CD4-positive, alpha-beta memory T cell (primary cell): ENCODE results near the gene DTWD2. TPM values are rescaled to one million over a fixed set of nuclear protein-coding genes. Genes with fewer than 3 reads are reported as not detected.
"Not testable (repeated sequence)": the region's sequence is repeated elsewhere in the genome, so short reads cannot be mapped to it uniquely, and the experiment has no call there.

Experiments used
- CTCF ChIA-PET: fragments of 350-600 bp; sonication (Branson Sonifier 250); formaldehyde crosslinking; loops from one replicate; lab custom pipeline; 2021; ENCODE audit warnings: inconsistent platforms; ENCODE audit not compliant: partially characterized antibody; lab: Charles Lee
- POLR2A ChIA-PET: fragments of 350-600 bp; sonication (Branson Sonifier 250); formaldehyde crosslinking; loops from one replicate; lab custom pipeline; 2021; ENCODE audit not compliant: partially characterized antibody; lab: Charles Lee
- DNase-seq, 5 donors: peaks; one replicate each; pipeline versions ENCODE4 v3.0.0 to v3.0.0-alpha.2; 2020 to 2022; ENCODE audit warnings: mixed read lengths in 1 of 5
- H3K27ac ChIP-seq: one replicate; pipeline ENCODE4 v1.7.0; 2013; ENCODE audit warnings: low read depth, low read length
- H3K27me3 ChIP-seq: 2 replicates; pipeline ENCODE4 v1.7.0; 2013; ENCODE audit warnings: mild to moderate bottlenecking, low read length, moderate library complexity; ENCODE audit not compliant: insufficient read depth
- H3K36me3 ChIP-seq: 2 replicates; pipeline ENCODE4 v1.7.0; 2013; ENCODE audit warnings: mild to moderate bottlenecking, low read length, moderate library complexity; ENCODE audit not compliant: insufficient read depth
- H3K4me1 ChIP-seq: 2 replicates; pipeline ENCODE4 v1.7.0; 2013; ENCODE audit warnings: mild to moderate bottlenecking, low read length, moderate library complexity; ENCODE audit not compliant: insufficient read depth
- H3K4me3 ChIP-seq, 2 donors: one replicate each; pipeline ENCODE4 v1.7.0; 2013; ENCODE audit warnings: low read length in 2 of 2, mild to moderate bottlenecking in 1 of 2
- H3K9me3 ChIP-seq, 2 donors: one replicate each; pipeline ENCODE4 v1.7.0; 2013; ENCODE audit warnings: low read length in 2 of 2, control low read depth in 1 of 2; ENCODE audit not compliant: control insufficient read depth in 1 of 2
- H3K27ac Mint-ChIP-seq, 7 donors: one replicate each; pipeline ENCODE4 v1.8.0; 2020 to 2021; ENCODE audit warnings: mixed read lengths in 7 of 7, mild to moderate bottlenecking in 6 of 7, inconsistent platforms in 3 of 7, moderate library complexity in 3 of 7
- H3K27me3 Mint-ChIP-seq, 2 donors: one replicate each; pipeline ENCODE4 v1.8.0; 2020 to 2021; ENCODE audit warnings: mixed read lengths in 2 of 2
- H3K36me3 Mint-ChIP-seq, 2 donors: one replicate each; pipeline ENCODE4 v1.8.0; 2020 to 2021; ENCODE audit warnings: mixed read lengths in 2 of 2, inconsistent platforms in 1 of 2, mild to moderate bottlenecking in 1 of 2
- H3K4me1 Mint-ChIP-seq, 4 donors: one replicate each; pipeline ENCODE4 v1.8.0; 2020 to 2021; ENCODE audit warnings: mixed read lengths in 4 of 4, mild to moderate bottlenecking in 1 of 4
- H3K4me3 Mint-ChIP-seq, 8 donors: one replicate each; pipeline ENCODE4 v1.8.0; 2020 to 2021; ENCODE audit warnings: mixed read lengths in 8 of 8, mild to moderate bottlenecking in 7 of 8, moderate library complexity in 6 of 8, inconsistent platforms in 3 of 8
- H3K9me3 Mint-ChIP-seq, 8 donors: one replicate each; pipeline ENCODE4 v1.8.0; 2020 to 2021; ENCODE audit warnings: mixed read lengths in 8 of 8, mild to moderate bottlenecking in 5 of 8, inconsistent platforms in 3 of 8, moderate library complexity in 1 of 8
- intact Hi-C: fragments of 100-400 bp; cut with micrococcal nuclease; formaldehyde crosslinking; loops from one replicate; pipeline ENCODE4 v1.15.1; 2023
- polyA plus RNA-seq, 2 donors: library from polyadenylated mRNA; unstranded; fragments of 300-500 nt; fragmentation: Illumina TruSeq; gene quantifications; one replicate each; pipeline ENCODE4 v1.2.3, GENCODE V29; 2021
- total RNA-seq, 2 experiments: library from RNA; stranded (reverse); gene quantifications; one replicate each; pipeline ENCODE4 v1.2.3, GENCODE V29; 2021

Gene DTWD2
- total and polyA plus RNA-seq, 4 experiments from 2014 or later: 2.0 to 3.5 (median 3.3) TPM

DNA sequence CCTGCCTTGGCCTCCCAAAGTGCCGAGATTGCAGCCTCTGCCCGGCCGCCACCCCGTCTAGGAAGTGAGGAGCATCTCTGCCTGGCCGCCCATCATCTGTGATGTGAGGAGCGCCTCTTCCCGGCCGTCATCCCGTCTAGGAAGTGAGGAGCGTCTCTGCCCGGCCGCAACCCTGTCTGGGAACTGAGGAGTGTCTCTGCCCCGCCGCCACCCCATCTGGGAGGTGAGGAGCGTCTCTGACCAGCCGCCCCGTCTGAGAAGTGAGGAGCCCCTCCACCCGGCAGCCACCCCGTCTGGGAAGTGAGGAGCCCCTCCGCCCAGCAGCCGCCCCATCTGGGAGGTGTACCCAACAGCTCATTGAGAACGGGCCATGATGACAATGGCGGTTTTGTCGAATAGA is 10.5 kb upstream of the DTWD2 start:
- H3K4me1 ChIP-seq, intact Hi-C loops, DNase-seq, H3K27ac Mint-ChIP-seq, H3K4me1 Mint-ChIP-seq, H3K9me3 ChIP-seq, CTCF ChIA-PET, H3K4me3 Mint-ChIP-seq, H3K36me3 Mint-ChIP-seq, H3K4me3 ChIP-seq, POLR2A ChIA-PET, H3K36me3 ChIP-seq, H3K27me3 Mint-ChIP-seq, H3K27ac ChIP-seq, H3K27me3 ChIP-seq: not testable (repeated sequence)
- H3K9me3 Mint-ChIP-seq: peaks cover 0 to 39% (median 28%) of the 10 kb centered on the region in 8 donors

DNA sequence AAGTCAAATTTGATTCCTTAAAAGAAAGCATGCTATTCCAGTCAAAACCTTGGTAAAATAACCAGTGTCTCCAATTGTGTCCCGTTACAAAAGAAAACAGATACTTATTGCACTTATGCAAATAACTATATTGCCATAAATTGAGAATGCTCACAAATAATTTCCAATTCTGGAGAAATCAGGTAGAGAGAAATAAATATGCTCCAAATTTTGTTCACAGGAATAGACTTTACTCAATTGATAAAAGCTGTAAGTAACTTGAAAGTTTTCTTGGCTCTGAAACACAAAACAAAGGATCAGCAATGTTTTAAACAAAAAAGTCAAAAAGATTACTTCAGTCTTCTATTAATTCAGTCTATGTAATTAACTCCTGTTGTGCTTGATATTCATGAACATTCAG is 7.8 kb upstream of the DTWD2 start:
- Mint-ChIP-seq H3K27ac (no peak overlapping the region), H3K4me1 (no peaks in the 10 kb centered on the region), H3K36me3 (no peaks in the 10 kb centered on the region), H3K27me3 (peaks cover 3% of the 10 kb centered on the region in 2 donors), H3K9me3 (peaks cover 0 to 42% (median 28%) of the 10 kb centered on the region in 8 donors), H3K4me3 (no peak overlapping the region)
- H3K9me3 ChIP-seq: peaks cover 0 to 3% of the 10 kb centered on the region in 2 donors
- H3K27ac ChIP-seq: no peak overlapping the region
- H3K36me3 ChIP-seq: no peaks in the 10 kb centered on the region
- POLR2A ChIA-PET: no interaction called here
- intact Hi-C loops: no loop called here
- H3K4me1 ChIP-seq: no peaks in the 10 kb centered on the region
- H3K27me3 ChIP-seq: no peaks in the 10 kb centered on the region
- peak in 1 of 5 donors; percentile 1 for DNase-seq
- CTCF ChIA-PET: interaction anchor here (1.1 to 2.7 kb wide), 2 partner anchors 413 to 439 kb away, joined by 5 to 8 read pairs; no protein-coding TSS in a partner anchor
- no peak overlapping the region for H3K4me3 ChIP-seq

DNA sequence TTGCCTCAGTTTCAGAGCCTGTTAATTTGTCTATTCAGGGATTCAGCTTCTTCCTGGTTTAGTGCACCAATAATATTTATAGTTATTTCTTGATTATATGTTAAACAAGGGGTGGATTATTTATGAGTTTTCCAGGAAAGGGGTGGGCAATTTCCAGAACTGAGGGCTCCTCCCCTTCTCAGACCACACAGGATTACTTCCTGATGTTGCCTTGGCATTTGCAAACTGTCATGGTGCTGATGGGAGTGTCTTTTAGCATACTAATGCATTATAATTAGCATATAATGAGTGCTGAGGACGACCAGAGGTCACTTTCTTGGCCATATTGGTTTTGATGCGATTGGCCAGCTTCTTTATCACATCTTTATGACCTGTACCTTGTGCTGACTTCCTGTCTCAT is 6.2 kb upstream of the DTWD2 start:
- ChIA-PET CTCF (interaction anchor here (1.0 to 1.3 kb wide), 2 partner anchors 8 to 27 kb away, joined by 3 to 4 read pairs; no protein-coding TSS in a partner anchor), POLR2A (no interaction called here)
- Histone ChIP-seq H3K27me3 (no peaks in the 10 kb centered on the region), H3K9me3 (no peaks in the 10 kb centered on the region), H3K27ac (no peak overlapping the region), H3K4me3 (no peak overlapping the region), H3K4me1 (no peaks in the 10 kb centered on the region), H3K36me3 (no peaks in the 10 kb centered on the region)
- no peak overlapping the region for H3K4me3 Mint-ChIP-seq
- peaks cover 0 to 32% (median 23%) of the 10 kb centered on the region in 8 donors for H3K9me3 Mint-ChIP-seq
- H3K4me1 Mint-ChIP-seq: no peaks in the 10 kb centered on the region
- H3K36me3 Mint-ChIP-seq: no peaks in the 10 kb centered on the region
- no peak for DNase-seq
- H3K27me3 Mint-ChIP-seq: peaks cover 1 to 3% of the 10 kb centered on the region in 2 donors
- no peak overlapping the region for H3K27ac Mint-ChIP-seq
- intact Hi-C loops: no loop called here

DNA sequence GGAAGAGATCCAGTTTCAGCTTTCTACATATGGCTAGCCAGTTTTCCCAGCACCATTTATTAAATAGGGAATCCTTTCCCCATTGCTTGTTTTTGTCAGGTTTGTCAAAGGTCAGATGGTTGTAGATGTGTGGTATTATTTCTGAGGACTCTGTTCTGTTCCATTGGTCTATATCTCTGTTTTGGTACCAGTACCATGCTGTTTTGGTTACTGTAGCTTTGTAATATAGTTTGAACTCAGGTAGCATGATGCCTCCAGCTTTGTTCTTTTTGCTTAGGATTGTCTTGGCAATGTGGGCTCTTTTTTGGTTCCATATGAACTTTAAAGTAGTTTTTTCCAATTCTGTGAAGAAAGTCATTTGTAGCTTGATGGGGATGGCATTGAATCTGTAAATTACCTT is 4.8 kb upstream of the DTWD2 start:
- intact Hi-C loops, H3K4me3 Mint-ChIP-seq, H3K36me3 ChIP-seq, H3K27ac Mint-ChIP-seq, POLR2A ChIA-PET, H3K27me3 ChIP-seq, H3K4me1 Mint-ChIP-seq, H3K36me3 Mint-ChIP-seq, CTCF ChIA-PET, H3K27ac ChIP-seq, H3K4me3 ChIP-seq, DNase-seq, H3K27me3 Mint-ChIP-seq, H3K9me3 ChIP-seq, H3K4me1 ChIP-seq: not testable (repeated sequence)
- H3K9me3 Mint-ChIP-seq: peaks cover 0 to 28% (median 23%) of the 10 kb centered on the region in 8 donors

DNA sequence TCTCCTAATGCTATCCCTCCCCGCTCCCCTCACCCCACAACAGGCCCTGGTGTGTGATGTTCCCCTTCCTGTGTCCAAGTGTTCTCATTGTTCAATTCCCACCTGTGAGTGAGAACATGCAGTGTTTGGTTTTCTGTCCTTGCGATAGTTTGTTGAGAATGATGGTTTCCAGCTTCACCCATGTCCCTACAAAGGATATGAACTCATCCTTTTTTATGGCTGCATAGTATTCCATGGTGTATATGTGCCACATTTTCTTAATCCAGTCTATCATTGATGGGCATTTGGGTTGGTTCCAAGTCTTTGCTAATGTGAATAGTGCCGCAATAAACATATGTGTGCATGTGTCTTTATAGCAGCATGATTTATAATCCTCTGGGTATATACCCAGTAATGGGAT is 3.7 kb upstream of the DTWD2 start:
- not testable (repeated sequence) for H3K4me3 Mint-ChIP-seq

DNA sequence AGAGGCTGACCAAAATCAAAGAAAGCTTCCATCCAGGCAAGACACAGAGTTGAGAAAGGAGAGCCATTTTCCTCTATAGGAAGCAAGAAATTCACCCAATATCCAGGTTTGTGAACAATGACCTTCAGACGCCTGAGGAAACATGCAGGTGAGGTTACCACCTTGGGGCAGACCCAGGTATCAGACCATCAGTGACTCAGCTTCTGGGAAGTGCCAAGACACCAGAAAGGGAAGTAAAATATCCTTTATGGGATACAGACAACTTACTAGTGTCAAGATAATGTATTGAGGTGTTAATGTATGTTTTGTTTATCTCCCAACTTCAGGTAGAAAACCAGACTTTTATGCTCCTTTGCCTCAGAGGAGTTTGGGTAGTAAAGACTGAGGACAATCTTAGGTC is 2.2 kb upstream of the DTWD2 start:
- H3K4me3 Mint-ChIP-seq: no peak overlapping the region
- POLR2A ChIA-PET: interaction anchor here (0.6 to 0.8 kb wide), 2 partner anchors 287 to 474 kb away, joined by 3 read pairs; no protein-coding TSS in a partner anchor

More for the DNA sequence above, 3.7 kb upstream of the DTWD2 start:
- H3K4me1 ChIP-seq: peaks cover 16% of the 10 kb centered on the region
- H3K4me1 Mint-ChIP-seq: peaks cover 8 to 13% (median 9%) of the 10 kb centered on the region in 4 donors
- H3K36me3 ChIP-seq, POLR2A ChIA-PET, H3K36me3 Mint-ChIP-seq, H3K27ac ChIP-seq, intact Hi-C loops, DNase-seq, H3K9me3 ChIP-seq, H3K27me3 Mint-ChIP-seq, CTCF ChIA-PET, H3K27me3 ChIP-seq, H3K27ac Mint-ChIP-seq, H3K4me3 ChIP-seq: not testable (repeated sequence)
- H3K9me3 Mint-ChIP-seq: peaks cover 0 to 20% (median 17%) of the 10 kb centered on the region in 8 donors

DNA sequence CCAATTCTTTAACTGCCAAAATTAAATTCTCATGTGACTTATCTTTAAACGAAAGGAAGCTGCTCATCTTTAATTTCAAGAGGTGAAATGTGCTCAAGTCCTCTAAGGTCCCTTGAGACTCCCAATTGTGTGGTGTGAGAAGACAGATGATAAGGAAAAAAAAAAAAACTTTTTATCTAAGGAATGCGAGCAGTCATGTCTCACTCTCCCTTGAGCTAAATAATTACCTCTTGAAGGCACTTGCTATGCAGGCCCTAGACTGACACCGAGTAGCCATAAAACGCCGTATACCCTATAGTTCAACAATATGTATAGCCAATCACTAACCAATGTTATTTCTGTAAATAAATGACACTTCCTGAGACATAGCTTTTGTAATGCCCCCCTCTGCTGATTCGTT is 1.5 kb upstream of the DTWD2 start:
- Histone ChIP-seq H3K27ac (no peak overlapping the region), H3K4me3 (no peak overlapping the region), H3K36me3 (no peaks in the 10 kb centered on the region), H3K9me3 (no peaks in the 10 kb centered on the region), H3K27me3 (no peaks in the 10 kb centered on the region), H3K4me1 (peaks cover 16% of the 10 kb centered on the region)
- H3K27ac Mint-ChIP-seq: peak overlapping the region in 1 of 7 donors; percentile 58
- ChIA-PET POLR2A (interaction anchor here (0.6 to 2.5 kb wide), 3 partner anchors 81 to 475 kb away, joined by 3 to 16 read pairs (median 4); partner anchors contain the start of gene DMXL1), CTCF (interaction anchor here (1.7 to 4.7 kb wide), 10 partner anchors 8 to 462 kb away, joined by 4 to 116 read pairs (median 14); partner anchors contain the start of genes DMXL1 and HSD17B4)
- peaks cover 0 to 2% of the 10 kb centered on the region in 2 donors for H3K27me3 Mint-ChIP-seq
- no peaks in the 10 kb centered on the region for H3K36me3 Mint-ChIP-seq
- peak overlapping the region in 1 of 8 donors; percentile 3 for H3K4me3 Mint-ChIP-seq
- H3K4me1 Mint-ChIP-seq: peaks cover 9 to 20% (median 11%) of the 10 kb centered on the region in 4 donors
- H3K9me3 Mint-ChIP-seq: peaks cover 0 to 7% (median 0%) of the 10 kb centered on the region in 8 donors
- no peak for DNase-seq
- intact Hi-C loops: loop anchor here (2.0 kb wide), 1 partner anchor 33 kb away; no protein-coding TSS in a partner anchor

More for the DNA sequence above, 2.2 kb upstream of the DTWD2 start:
- Histone ChIP-seq H3K36me3 (no peaks in the 10 kb centered on the region), H3K27ac (no peak overlapping the region), H3K4me3 (no peak overlapping the region), H3K4me1 (peaks cover 16% of the 10 kb centered on the region), H3K27me3 (no peaks in the 10 kb centered on the region), H3K9me3 (no peaks in the 10 kb centered on the region)
- DNase-seq: no peak
- H3K27ac Mint-ChIP-seq: no peak overlapping the region
- intact Hi-C loops: no loop called here
- peaks cover 9 to 20% (median 11%) of the 10 kb centered on the region in 4 donors for H3K4me1 Mint-ChIP-seq
- peaks cover 0 to 2% of the 10 kb centered on the region in 2 donors for H3K27me3 Mint-ChIP-seq
- H3K36me3 Mint-ChIP-seq: no peaks in the 10 kb centered on the region
- H3K9me3 Mint-ChIP-seq: peaks cover 0 to 9% (median 5%) of the 10 kb centered on the region in 8 donors
- CTCF ChIA-PET: interaction anchor here (0.6 to 4.7 kb wide), 4 partner anchors 8 to 494 kb away, joined by 4 to 116 read pairs (median 11); partner anchors contain the start of gene HSD17B4
